ENCODE data around the gene CDIP1. TPM values are rescaled to one million over a fixed set of nuclear protein-coding genes. Genes with fewer than 3 reads are reported as not detected.

The CDIP1 gene
- total RNA-seq, 1 experiment from 2014 or later = 32.1 TPM

- no peak overlapping the region for H3K4me3 ChIP-seq (ENCODE audit: insufficient read depth, low read depth, low read length)
- no peak for DNase-seq
- H3K27me3 ChIP-seq (ENCODE audit: control insufficient read depth, insufficient read depth, low read length) = no peaks in the 10 kb centered on the region
- H3K36me3 ChIP-seq (replicated peaks; ENCODE audit: control insufficient read depth, insufficient read depth, low read length) = no peaks in the 10 kb centered on the region
Measured at GRCh38 chr16:4498546-4499195, 39.9 kb downstream of the CDIP1 start.

- H3K4me3 ChIP-seq (ENCODE audit: insufficient read depth, low read depth, low read length) = no peak overlapping the region
- no peaks in the 10 kb centered on the region for H3K27me3 ChIP-seq (ENCODE audit: control insufficient read depth, insufficient read depth, low read length)
- DNase-seq = no peak
- no peaks in the 10 kb centered on the region for H3K36me3 ChIP-seq (replicated peaks; ENCODE audit: control insufficient read depth, insufficient read depth, low read length)
Measured at GRCh38 chr16:4496305-4496704, 42.3 kb downstream of the CDIP1 start.

- Histone ChIP-seq H3K27me3 (ENCODE audit: control insufficient read depth, insufficient read depth, low read length) (no peaks in the 10 kb centered on the region), H3K4me3 (ENCODE audit: insufficient read depth, low read depth, low read length) (no peak overlapping the region), H3K36me3 (replicated peaks; ENCODE audit: control insufficient read depth, insufficient read depth, low read length) (no peaks in the 10 kb centered on the region)
- no peak for DNase-seq
Measured at GRCh38 chr16:4495766-4496165, 42.8 kb downstream of the CDIP1 start.

- Histone ChIP-seq H3K36me3 (replicated peaks; ENCODE audit: control insufficient read depth, insufficient read depth, low read length) (no peaks in the 10 kb centered on the region), H3K4me3 (ENCODE audit: insufficient read depth, low read depth, low read length) (no peak overlapping the region), H3K27me3 (ENCODE audit: control insufficient read depth, insufficient read depth, low read length) (no peaks in the 10 kb centered on the region)
- no peak for DNase-seq
Measured at GRCh38 chr16:4494746-4495490, 43.7 kb downstream of the CDIP1 start.

GRCh38 chr16:4491898-4492297 lies 46.7 kb downstream of the CDIP1 start:
- H3K27me3 ChIP-seq (ENCODE audit: control insufficient read depth, insufficient read depth, low read length) = no peaks in the 10 kb centered on the region
- no peak overlapping the region for H3K4me3 ChIP-seq (ENCODE audit: insufficient read depth, low read depth, low read length)
- no peak for DNase-seq
- no peaks in the 10 kb centered on the region for H3K36me3 ChIP-seq (replicated peaks; ENCODE audit: control insufficient read depth, insufficient read depth, low read length)

GRCh38 chr16:4489030-4489429 lies 49.5 kb downstream of the CDIP1 start:
- no peak for DNase-seq
- Histone ChIP-seq H3K4me3 (ENCODE audit: insufficient read depth, low read depth, low read length) (no peak overlapping the region), H3K36me3 (replicated peaks; ENCODE audit: control insufficient read depth, insufficient read depth, low read length) (no peaks in the 10 kb centered on the region; the same call in 1 of the 2 replicates), H3K27me3 (ENCODE audit: control insufficient read depth, insufficient read depth, low read length) (no peaks in the 10 kb centered on the region)

GRCh38 chr16:4488499-4488967 lies 50.0 kb downstream of the CDIP1 start:
- no peak overlapping the region for H3K4me3 ChIP-seq (ENCODE audit: insufficient read depth, low read depth, low read length)
- no peaks in the 10 kb centered on the region for H3K27me3 ChIP-seq (ENCODE audit: control insufficient read depth, insufficient read depth, low read length)

GRCh38 chr16:4487955-4488498 lies 50.5 kb downstream of the CDIP1 start:
- Histone ChIP-seq H3K4me3 (ENCODE audit: insufficient read depth, low read depth, low read length) (no peak overlapping the region), H3K27me3 (ENCODE audit: control insufficient read depth, insufficient read depth, low read length) (no peaks in the 10 kb centered on the region), H3K36me3 (replicated peaks; ENCODE audit: control insufficient read depth, insufficient read depth, low read length) (no peaks in the 10 kb centered on the region; the same call in 1 of the 2 replicates)
- no peak for DNase-seq

More at GRCh38 chr16:4488499-4488967, 50.0 kb downstream of the CDIP1 start:
- H3K36me3 ChIP-seq (replicated peaks; ENCODE audit: control insufficient read depth, insufficient read depth, low read length) = no peaks in the 10 kb centered on the region; the same call in 1 of the 2 replicates
- no peak for DNase-seq

- H3K36me3 ChIP-seq (replicated peaks; ENCODE audit: control insufficient read depth, insufficient read depth, low read length) = no peaks in the 10 kb centered on the region; the same call in 1 of the 2 replicates
- DNase-seq = no peak
- no peak overlapping the region for H3K4me3 ChIP-seq (ENCODE audit: insufficient read depth, low read depth, low read length)
- H3K27me3 ChIP-seq (ENCODE audit: control insufficient read depth, insufficient read depth, low read length) = no peaks in the 10 kb centered on the region
Measured at GRCh38 chr16:4486126-4486893, 52.3 kb downstream of the CDIP1 start.

GRCh38 chr16:4481963-4482362 lies 56.6 kb downstream of the CDIP1 start:
- H3K27me3 ChIP-seq (ENCODE audit: control insufficient read depth, insufficient read depth, low read length) = no peaks in the 10 kb centered on the region
- no peaks in the 10 kb centered on the region; the same call in 1 of the 2 replicates for H3K36me3 ChIP-seq (replicated peaks; ENCODE audit: control insufficient read depth, insufficient read depth, low read length)
- DNase-seq = no peak
- H3K4me3 ChIP-seq (ENCODE audit: insufficient read depth, low read depth, low read length) = no peak overlapping the region

- DNase-seq = no peak
- H3K36me3 ChIP-seq (replicated peaks; ENCODE audit: control insufficient read depth, insufficient read depth, low read length) = no peaks in the 10 kb centered on the region
- H3K4me3 ChIP-seq (ENCODE audit: insufficient read depth, low read depth, low read length) = no peak overlapping the region
- no peaks in the 10 kb centered on the region for H3K27me3 ChIP-seq (ENCODE audit: control insufficient read depth, insufficient read depth, low read length)
Measured at GRCh38 chr16:4481526-4481925, 57.0 kb downstream of the CDIP1 start.

GRCh38 chr16:4477966-4478365 lies 60.6 kb downstream of the CDIP1 start:
- peak; percentile 71 for DNase-seq
- Histone ChIP-seq H3K27me3 (ENCODE audit: control insufficient read depth, insufficient read depth, low read length) (peaks cover 5% of the 10 kb centered on the region), H3K36me3 (replicated peaks; ENCODE audit: control insufficient read depth, insufficient read depth, low read length) (no peaks in the 10 kb centered on the region), H3K4me3 (ENCODE audit: insufficient read depth, low read depth, low read length) (no peak overlapping the region)

- Histone ChIP-seq H3K4me3 (ENCODE audit: insufficient read depth, low read depth, low read length) (peak within 1 kb of the TSS; percentile 80), H3K36me3 (replicated peaks; ENCODE audit: control insufficient read depth, insufficient read depth, low read length) (no peaks in the 10 kb centered on the region), H3K27me3 (ENCODE audit: control insufficient read depth, insufficient read depth, low read length) (peaks cover 5% of the 10 kb centered on the region)
- peak; percentile 98 for DNase-seq
Measured at GRCh38 chr16:4475880-4476788, 62.4 kb downstream of the CDIP1 start, which contains the start of gene HMOX2. Gene HMOX2 (plus strand): TSS chr16:4476398. CDS start chr16:4505525, 29,127 bp downstream.

All from H7 (cell line).